Panc1 (cell line): ENCODE measurements around the gene USO1. TPM values are rescaled to one million over a fixed set of nuclear protein-coding genes. Genes with fewer than 3 reads are reported as not detected.
"Not testable (repeated sequence)": the region's sequence is repeated elsewhere in the genome, so short reads cannot be mapped to it uniquely, and the experiment has no call there.

Source experiments
- ATAC-seq: fragments of 200-7000 bp; cut with Tn5 transposase; 2 replicates; pipeline ENCODE4 v1.9.1; 2020; ENCODE audit warnings: mild to moderate bottlenecking, moderate library complexity
- BruUV-seq: library from RNA; stranded (reverse); fragments of 400-500 nt; replicated peaks from 2 replicates; lab custom pipeline; 2021; lab: Mats Ljungman, UMichigan
- CTCF ChIA-PET: fragments of 300-600 bp; sonication (Branson Sonifier 250); formaldehyde crosslinking; loops from one replicate; lab custom pipeline; 2022; ENCODE audit warnings: antibody characterized with exemption; lab: Charles Lee
- POLR2A ChIA-PET: fragments of 300-600 bp; sonication (Branson Sonifier 250); formaldehyde crosslinking; loops from one replicate; lab custom pipeline; 2022; ENCODE audit warnings: antibody characterized with exemption; lab: Charles Lee
- DNase-seq: peaks from one replicate; pipeline ENCODE4 v3.0.0-alpha.2; 2010; ENCODE audit warnings: low read depth, low spot score
- H3K27ac ChIP-seq: 2 replicates; pipeline ENCODE4 v1.5.1; 2011; ENCODE audit warnings: mild to moderate bottlenecking, low read length, inconsistent platforms
- H3K27me3 ChIP-seq: fragments of 200-500 bp; sonication (Bioruptor generic); 2 replicates; pipeline ENCODE4 v1.6.0; 2014; ENCODE audit warnings: low read length, inconsistent platforms; ENCODE audit not compliant: control insufficient read depth, insufficient read depth
- H3K36me3 ChIP-seq: fragments of 200-500 bp; sonication (Bioruptor generic); 2 replicates; pipeline ENCODE4 v1.5.1; 2014; ENCODE audit warnings: inconsistent platforms, mild to moderate bottlenecking, low read length, moderate library complexity; ENCODE audit not compliant: control insufficient read depth, insufficient read depth
- H3K4me1 ChIP-seq: 2 replicates; pipeline ENCODE4 v1.5.1; 2011; ENCODE audit warnings: inconsistent platforms, mild to moderate bottlenecking, low read length, moderate library complexity; ENCODE audit not compliant: control insufficient read depth, insufficient read depth
- H3K4me3 ChIP-seq, 2 experiments: 2 replicates each; pipeline ENCODE4 v1.5.1; 2011 to 2012; ENCODE audit warnings: low read depth in 2 of 2, low read length in 2 of 2, mild to moderate bottlenecking in 2 of 2, inconsistent platforms in 1 of 2, moderate library complexity in 1 of 2
- H3K9me3 ChIP-seq: fragments of 200-500 bp; sonication (Bioruptor generic); 2 replicates; pipeline ENCODE4 v1.5.1; 2014; ENCODE audit warnings: low read depth, mild to moderate bottlenecking, inconsistent platforms, low read length, moderate library complexity; ENCODE audit not compliant: control insufficient read depth, insufficient read depth
- POLR2AphosphoS5 ChIP-seq: IDR thresholded peaks from 2 replicates; pipeline ENCODE4 v1.6.1; 2012; ENCODE audit warnings: mild to moderate bottlenecking, low read depth, low read length, moderate library complexity
- SIN3A ChIP-seq: IDR thresholded peaks from 2 replicates; pipeline ENCODE4 v1.6.1; 2012; ENCODE audit warnings: low read depth, mild to moderate bottlenecking, low read length, moderate library complexity, borderline replicate concordance; ENCODE audit not compliant: insufficient read depth
- TCF7L2 ChIP-seq: IDR thresholded peaks from 2 replicates; pipeline ENCODE4 v1.6.1; 2011; ENCODE audit warnings: mild to moderate bottlenecking, low read depth, low read length, inconsistent platforms
- in situ Hi-C: cut with HindIII; loops from 2 replicates; pipeline ENCODE4 v1.10.0; 2016; ENCODE audit warnings: low sequenced_read_pairs, low pct_unique_long_range_greater_than_20kb
- intact Hi-C: fragments of 100-400 bp; cut with micrococcal nuclease; formaldehyde crosslinking; loops from one replicate; pipeline ENCODE4 v1.10.0; 2022; ENCODE audit not compliant: unreplicated experiment
- total RNA-seq: library from RNA; stranded (reverse); gene quantifications from one replicate; pipeline ENCODE4 v1.2.1, GENCODE V29; 2021; ENCODE audit not compliant: unreplicated experiment
- TF ChIP-seq, protein P1 (sequence below), 2 experiments: IDR thresholded peaks; 2 replicates each; pipeline ENCODE4 v1.6.1; 2011 to 2012; ENCODE audit warnings: low read depth in 2 of 2, control low read depth in 1 of 2, low read length in 1 of 2, mild to moderate bottlenecking in 1 of 2, moderate library complexity in 1 of 2; ENCODE audit not compliant: insufficient read depth in 1 of 2
- TF ChIP-seq, protein P2 (sequence below): fragments of 450-650 bp; IDR thresholded peaks from 2 replicates; pipeline ENCODE4 v1.5.1; 2017; ENCODE audit warnings: mild to moderate bottlenecking

Gene USO1
- total RNA-seq, 1 experiment from 2014 or later = 50.0 TPM

DNA sequence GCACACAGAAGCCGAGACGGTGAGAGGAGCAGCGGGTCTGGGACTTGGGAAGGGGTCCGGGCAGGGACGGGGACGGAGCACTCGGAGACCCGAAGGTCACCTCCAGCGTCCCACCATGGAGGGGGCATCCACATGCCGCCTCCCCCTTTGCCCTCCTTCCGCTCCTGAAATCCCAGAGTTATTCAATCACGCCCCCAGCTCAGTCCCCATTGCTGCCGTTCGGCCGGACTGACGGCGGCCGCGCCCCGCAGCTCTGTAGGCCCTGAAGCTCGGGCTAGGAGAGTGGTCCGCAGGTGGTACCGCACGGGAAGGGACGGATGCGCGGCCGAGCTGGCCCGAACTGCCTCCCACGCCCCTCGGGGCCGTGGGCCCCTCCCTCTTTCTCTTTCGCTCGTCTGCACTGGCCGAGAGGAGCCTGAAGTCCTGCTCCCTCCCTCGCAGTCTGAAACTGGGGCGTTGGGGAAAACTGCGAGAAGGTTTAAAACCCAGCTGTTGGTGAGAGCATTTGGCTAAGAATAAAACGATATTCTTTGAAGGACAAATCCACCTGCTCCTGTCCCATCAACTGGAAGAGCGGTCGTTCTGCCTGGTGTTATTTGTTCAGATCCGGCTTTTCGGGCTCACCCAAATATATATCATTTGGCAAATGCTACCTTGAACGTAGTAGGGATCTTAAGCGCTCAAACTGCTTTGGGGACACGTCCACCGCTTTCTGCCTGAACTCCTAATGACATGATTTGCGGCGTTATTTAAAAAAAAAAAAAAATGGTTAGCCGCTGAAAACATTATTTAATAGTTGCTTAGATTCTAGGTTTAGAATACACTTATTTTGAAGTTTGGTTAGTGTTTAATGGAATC, 719 bp downstream of the USO1 start:
- intact Hi-C loops (no loop called here), in situ Hi-C loops (no loop called here)
- TF ChIP-seq POLR2AphosphoS5 (no peak; the same call in 1 of the 2 replicates), TCF7L2 (no peak), SIN3A (no peak)
- TF ChIP-seq, protein P1, sequence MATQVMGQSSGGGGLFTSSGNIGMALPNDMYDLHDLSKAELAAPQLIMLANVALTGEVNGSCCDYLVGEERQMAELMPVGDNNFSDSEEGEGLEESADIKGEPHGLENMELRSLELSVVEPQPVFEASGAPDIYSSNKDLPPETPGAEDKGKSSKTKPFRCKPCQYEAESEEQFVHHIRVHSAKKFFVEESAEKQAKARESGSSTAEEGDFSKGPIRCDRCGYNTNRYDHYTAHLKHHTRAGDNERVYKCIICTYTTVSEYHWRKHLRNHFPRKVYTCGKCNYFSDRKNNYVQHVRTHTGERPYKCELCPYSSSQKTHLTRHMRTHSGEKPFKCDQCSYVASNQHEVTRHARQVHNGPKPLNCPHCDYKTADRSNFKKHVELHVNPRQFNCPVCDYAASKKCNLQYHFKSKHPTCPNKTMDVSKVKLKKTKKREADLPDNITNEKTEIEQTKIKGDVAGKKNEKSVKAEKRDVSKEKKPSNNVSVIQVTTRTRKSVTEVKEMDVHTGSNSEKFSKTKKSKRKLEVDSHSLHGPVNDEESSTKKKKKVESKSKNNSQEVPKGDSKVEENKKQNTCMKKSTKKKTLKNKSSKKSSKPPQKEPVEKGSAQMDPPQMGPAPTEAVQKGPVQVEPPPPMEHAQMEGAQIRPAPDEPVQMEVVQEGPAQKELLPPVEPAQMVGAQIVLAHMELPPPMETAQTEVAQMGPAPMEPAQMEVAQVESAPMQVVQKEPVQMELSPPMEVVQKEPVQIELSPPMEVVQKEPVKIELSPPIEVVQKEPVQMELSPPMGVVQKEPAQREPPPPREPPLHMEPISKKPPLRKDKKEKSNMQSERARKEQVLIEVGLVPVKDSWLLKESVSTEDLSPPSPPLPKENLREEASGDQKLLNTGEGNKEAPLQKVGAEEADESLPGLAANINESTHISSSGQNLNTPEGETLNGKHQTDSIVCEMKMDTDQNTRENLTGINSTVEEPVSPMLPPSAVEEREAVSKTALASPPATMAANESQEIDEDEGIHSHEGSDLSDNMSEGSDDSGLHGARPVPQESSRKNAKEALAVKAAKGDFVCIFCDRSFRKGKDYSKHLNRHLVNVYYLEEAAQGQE (IDR thresholded peaks at IDR 0.05; ENCODE audit: insufficient read depth in 1 of 2, low read depth in 2 of 2, low read length in 1 of 2) = no peak
- TF ChIP-seq, protein P2, sequence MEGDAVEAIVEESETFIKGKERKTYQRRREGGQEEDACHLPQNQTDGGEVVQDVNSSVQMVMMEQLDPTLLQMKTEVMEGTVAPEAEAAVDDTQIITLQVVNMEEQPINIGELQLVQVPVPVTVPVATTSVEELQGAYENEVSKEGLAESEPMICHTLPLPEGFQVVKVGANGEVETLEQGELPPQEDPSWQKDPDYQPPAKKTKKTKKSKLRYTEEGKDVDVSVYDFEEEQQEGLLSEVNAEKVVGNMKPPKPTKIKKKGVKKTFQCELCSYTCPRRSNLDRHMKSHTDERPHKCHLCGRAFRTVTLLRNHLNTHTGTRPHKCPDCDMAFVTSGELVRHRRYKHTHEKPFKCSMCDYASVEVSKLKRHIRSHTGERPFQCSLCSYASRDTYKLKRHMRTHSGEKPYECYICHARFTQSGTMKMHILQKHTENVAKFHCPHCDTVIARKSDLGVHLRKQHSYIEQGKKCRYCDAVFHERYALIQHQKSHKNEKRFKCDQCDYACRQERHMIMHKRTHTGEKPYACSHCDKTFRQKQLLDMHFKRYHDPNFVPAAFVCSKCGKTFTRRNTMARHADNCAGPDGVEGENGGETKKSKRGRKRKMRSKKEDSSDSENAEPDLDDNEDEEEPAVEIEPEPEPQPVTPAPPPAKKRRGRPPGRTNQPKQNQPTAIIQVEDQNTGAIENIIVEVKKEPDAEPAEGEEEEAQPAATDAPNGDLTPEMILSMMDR = no peak
- Histone ChIP-seq H3K36me3 (no peaks in the 10 kb centered on the region; the same call in 1 of the 2 replicates), H3K4me1 (peaks cover 16% of the 10 kb centered on the region), H3K9me3 (no peaks in the 10 kb centered on the region), H3K4me3 (peak overlapping the region; percentile 87 to 91), H3K27me3 (no peaks in the 10 kb centered on the region), H3K27ac (peak overlapping the region; percentile 88)
- ChIA-PET CTCF (interaction anchor here (0.6 kb wide), 1 partner anchor 66 kb away, joined by 4 read pairs; no protein-coding TSS in a partner anchor), POLR2A (interaction anchor here (0.6 to 1.0 kb wide), 3 partner anchors 8 to 259 kb away, joined by 3 to 4 read pairs (median 4); no protein-coding TSS in a partner anchor)
- no peak for DNase-seq
- ATAC-seq = peak; percentile 78
- TSS peak; percentile 85 for BruUV-seq

DNA sequence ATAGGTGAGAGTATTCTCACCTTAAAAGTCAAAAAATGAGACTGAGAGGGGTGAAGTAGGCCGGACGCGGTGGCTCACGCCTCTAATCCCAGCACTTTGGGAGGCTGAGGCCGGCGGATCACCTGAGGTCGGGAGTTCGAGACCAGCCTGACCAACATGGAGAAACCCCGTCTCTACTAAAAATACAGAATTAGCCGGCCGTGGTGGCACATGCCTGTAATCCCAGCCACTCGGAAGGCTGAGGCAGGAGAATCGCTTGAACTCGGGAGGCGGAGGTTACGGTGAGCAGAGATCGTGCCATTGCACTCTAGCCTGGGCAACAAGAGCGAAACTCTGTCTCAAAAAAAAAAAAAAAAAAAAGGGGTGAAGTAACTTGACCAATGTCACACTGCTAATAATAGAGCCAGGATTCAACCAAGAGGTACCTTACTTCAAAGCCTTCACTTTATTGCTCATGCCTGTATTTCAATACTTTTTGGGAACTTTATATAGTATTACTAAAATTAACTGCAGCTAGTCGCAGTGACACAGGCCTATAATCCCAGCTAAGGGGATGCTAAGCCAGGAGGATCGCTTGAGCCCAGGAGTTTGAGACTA, 1.7 kb downstream of the USO1 start:
- in situ Hi-C loops, intact Hi-C loops, H3K27me3 ChIP-seq, DNase-seq, CTCF ChIA-PET, ATAC-seq, H3K36me3 ChIP-seq, H3K9me3 ChIP-seq, BruUV-seq: not testable (repeated sequence)
- POLR2A ChIA-PET = interaction anchor here (0.6 kb wide), 1 partner anchor 117 kb away, joined by 7 read pairs; no protein-coding TSS in a partner anchor
- H3K4me3 ChIP-seq = peak overlapping the region; percentile 87 to 91
- H3K4me1 ChIP-seq = peaks cover 16% of the 10 kb centered on the region
- H3K27ac ChIP-seq = peak overlapping the region; percentile 88
